ENCODE data around the gene TMED10. TPM values are rescaled to one million over a fixed set of nuclear protein-coding genes. Genes with fewer than 3 reads are reported as not detected.

The TMED10 gene
- total and polyA plus RNA-seq, 2 donors (not counting 3 experiments of a cell fraction or from before 2014, with no cell fraction given), result 338 to 342 TPM

GRCh38 chr14:75158843-75159614 is 17.4 kb downstream of the TMED10 start:
- H3K36me3 ChIP-seq (ENCODE audit: control insufficient read depth in 2 of 2, extremely low read depth in 1 of 2, insufficient read depth in 2 of 2, low read length in 2 of 2), result no peaks in the 10 kb centered on the region
- no peak overlapping the region for H2AFZ ChIP-seq (ENCODE audit: low read depth, low read length)
- CTCF ChIA-PET, result no interaction called here
- dilution Hi-C loops (cut with MboI; ENCODE audit: extremely low pct_ligation_motif_present, low sequenced_read_pairs) (no loop called here), intact Hi-C loops (cut with micrococcal nuclease) (no loop called here)
- TF ChIP-seq EZH2 (IDR thresholded peaks at IDR 0.05; ENCODE audit: borderline replicate concordance, low read depth, low read length, severe bottlenecking) (no peak), POLR2AphosphoS5 (IDR thresholded peaks at IDR 0.05; ENCODE audit: insufficient read depth, low read depth, low read length) (no peak), FOS (IDR thresholded peaks at IDR 0.05; ENCODE audit: borderline replicate concordance, insufficient read depth, low read length) (no peak), GATA2 (IDR thresholded peaks at IDR 0.05; ENCODE audit: insufficient read depth, insufficient read length, low read depth, low read length) (no peak), JUN (IDR thresholded peaks at IDR 0.05; ENCODE audit: borderline replicate concordance, insufficient read depth, insufficient read length, low read depth) (no peak), MAX (IDR thresholded peaks at IDR 0.05; ENCODE audit: insufficient read depth, insufficient read length) (no peak), CTCF (IDR thresholded peaks at IDR 0.05; ENCODE audit: extremely low read depth in 1 of 2, insufficient read depth in 1 of 2, low read depth in 1 of 2, low read length in 2 of 2) (no peak), MYC (IDR thresholded peaks at IDR 0.05; ENCODE audit: low read depth, low read length) (no peak), POLR2A (IDR thresholded peaks at IDR 0.05; ENCODE audit: low read depth, low read length) (no peak)
- H3K4me1 ChIP-seq (ENCODE audit: control insufficient read depth, extremely low read depth, insufficient read depth, low read length), result peaks cover 4% of the 10 kb centered on the region
- POLR2A ChIA-PET, result no interaction called here
- H3K9ac ChIP-seq (replicated peaks; ENCODE audit: extremely low read depth, insufficient read depth, low read length), result no peak overlapping the region
- no peak overlapping the region for H3K4me2 ChIP-seq (ENCODE audit: insufficient read depth, low read length)
- peaks cover 82% of the 10 kb centered on the region for H3K79me2 ChIP-seq (ENCODE audit: control insufficient read depth, insufficient read depth, low read length)
- no peaks in the 10 kb centered on the region for H3K9me1 ChIP-seq (replicated peaks; ENCODE audit: control insufficient read depth, extremely low read depth, insufficient read depth, low read length)
- no peaks in the 10 kb centered on the region for H3K9me3 ChIP-seq (replicated peaks; ENCODE audit: control insufficient read depth, insufficient read depth, low read length)
- no TSS peak for BruUV-seq (replicated peaks)
- no peak overlapping the region for H3K4me3 ChIP-seq (replicated peaks in 1 of 3; ENCODE audit: insufficient read depth in 1 of 3, low read depth in 1 of 3, low read length in 3 of 3)
- H3K27ac ChIP-seq (ENCODE audit: insufficient read depth, low read depth, low read length), result no peak overlapping the region
- no peak for DNase-seq (ENCODE audit: low read depth, low spot score)
- no peak for FAIRE-seq
- H3K27me3 ChIP-seq (ENCODE audit: control insufficient read depth in 2 of 2, insufficient read depth in 2 of 2, low read length in 2 of 2), result no peaks in the 10 kb centered on the region
- peaks cover 3% of the 10 kb centered on the region for H4K20me1 ChIP-seq (replicated peaks; ENCODE audit: control insufficient read depth, extremely low read depth, insufficient read depth, low read length)
